Mammary epithelial cell (primary cell): ENCODE measurements around the gene SURF2.

Experiments
- EZH2 ChIP-seq: IDR thresholded peaks from 2 replicates; pipeline ENCODE4 v1.6.1; 2012; ENCODE audit warnings: low read length, inconsistent platforms, borderline replicate concordance
- TF ChIP-seq, protein P1 (sequence below), 2 donors: IDR thresholded peaks in 1 of 2; conservative IDR thresholded peaks in 1 of 2; 2 replicates each; pipeline ENCODE4 v1.5.1; 2011 to 2012; ENCODE audit warnings: inconsistent platforms in 2 of 2, low read length in 2 of 2, mild to moderate bottlenecking in 2 of 2, control low read depth in 1 of 2, low read depth in 1 of 2; ENCODE audit not compliant: insufficient read depth in 1 of 2; ENCODE audit errors: extremely low read depth in 1 of 2

GRCh38 chr9:133389562-133389961, 33.2 kb downstream of the SURF2 start:
- TF ChIP-seq, protein P1, sequence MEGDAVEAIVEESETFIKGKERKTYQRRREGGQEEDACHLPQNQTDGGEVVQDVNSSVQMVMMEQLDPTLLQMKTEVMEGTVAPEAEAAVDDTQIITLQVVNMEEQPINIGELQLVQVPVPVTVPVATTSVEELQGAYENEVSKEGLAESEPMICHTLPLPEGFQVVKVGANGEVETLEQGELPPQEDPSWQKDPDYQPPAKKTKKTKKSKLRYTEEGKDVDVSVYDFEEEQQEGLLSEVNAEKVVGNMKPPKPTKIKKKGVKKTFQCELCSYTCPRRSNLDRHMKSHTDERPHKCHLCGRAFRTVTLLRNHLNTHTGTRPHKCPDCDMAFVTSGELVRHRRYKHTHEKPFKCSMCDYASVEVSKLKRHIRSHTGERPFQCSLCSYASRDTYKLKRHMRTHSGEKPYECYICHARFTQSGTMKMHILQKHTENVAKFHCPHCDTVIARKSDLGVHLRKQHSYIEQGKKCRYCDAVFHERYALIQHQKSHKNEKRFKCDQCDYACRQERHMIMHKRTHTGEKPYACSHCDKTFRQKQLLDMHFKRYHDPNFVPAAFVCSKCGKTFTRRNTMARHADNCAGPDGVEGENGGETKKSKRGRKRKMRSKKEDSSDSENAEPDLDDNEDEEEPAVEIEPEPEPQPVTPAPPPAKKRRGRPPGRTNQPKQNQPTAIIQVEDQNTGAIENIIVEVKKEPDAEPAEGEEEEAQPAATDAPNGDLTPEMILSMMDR (conservative IDR thresholded peaks at IDR 0.05 in 1 of 2, IDR thresholded peaks at IDR 0.05 in 1 of 2; ENCODE audit: extremely low read depth in 1 of 2, insufficient read depth in 1 of 2, low read depth in 1 of 2, low read length in 2 of 2): no peak
- TF ChIP-seq EZH2: no peak
